HG02623 (cell line): ENCODE data around the gene NINJ2.
A peak's percentile ranks its signal among the peaks of the same experiment; 100 is the strongest.

ENCODE experiments used
- ATAC-seq: cut with Tn5 transposase; IDR thresholded peaks from one replicate; pipeline ENCODE4 v1.9.1; 2021; ENCODE audit warnings: moderate library complexity; ENCODE audit not compliant: unreplicated experiment

Gene NINJ2

DNA sequence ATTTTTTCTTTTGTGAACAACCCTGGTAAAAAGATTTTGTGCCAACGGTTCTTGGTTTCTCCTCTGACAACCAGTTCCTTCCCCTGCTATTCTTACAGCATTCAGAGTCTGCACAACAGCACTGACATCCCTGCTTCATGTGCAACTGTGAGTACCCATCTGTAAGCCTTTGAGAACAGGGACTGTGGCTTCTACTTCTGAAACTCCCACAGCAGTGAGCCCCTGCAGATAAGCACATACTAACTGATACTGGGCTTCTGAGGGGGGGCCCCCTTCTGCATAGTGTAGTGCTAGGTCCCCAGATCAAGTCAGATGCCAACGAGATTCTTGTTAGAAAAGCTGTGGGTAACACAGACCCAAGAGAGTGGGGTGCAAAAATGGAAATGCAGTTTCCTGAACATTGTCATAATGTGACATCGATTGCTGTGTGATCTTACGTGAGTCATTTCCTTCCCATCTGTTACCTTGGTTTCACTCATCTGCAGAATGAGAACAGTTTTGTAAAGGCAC lies 11.1 kb upstream of the NINJ2 start:
- ATAC-seq: peak; percentile 78

DNA sequence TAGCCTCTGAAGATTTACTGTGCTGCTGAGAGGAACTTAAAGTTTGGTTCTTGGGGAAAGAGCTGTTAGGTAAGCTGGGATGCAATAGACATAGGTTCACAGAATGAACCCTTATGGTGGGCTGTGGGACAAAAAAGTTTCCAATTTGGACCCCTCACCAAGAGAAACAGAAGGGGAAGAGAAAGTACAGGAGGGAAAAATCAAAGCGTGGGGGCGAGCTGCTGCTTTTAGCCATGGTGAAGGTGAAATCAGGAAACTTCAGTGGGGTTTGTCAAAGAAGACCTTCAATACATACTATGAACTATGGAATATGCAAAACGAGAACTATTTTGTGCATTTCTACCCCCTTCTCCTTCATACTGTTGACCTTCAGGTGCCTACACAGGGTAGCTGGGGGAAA lies 10.6 kb upstream of the NINJ2 start:
- ATAC-seq: peak; percentile 8

DNA sequence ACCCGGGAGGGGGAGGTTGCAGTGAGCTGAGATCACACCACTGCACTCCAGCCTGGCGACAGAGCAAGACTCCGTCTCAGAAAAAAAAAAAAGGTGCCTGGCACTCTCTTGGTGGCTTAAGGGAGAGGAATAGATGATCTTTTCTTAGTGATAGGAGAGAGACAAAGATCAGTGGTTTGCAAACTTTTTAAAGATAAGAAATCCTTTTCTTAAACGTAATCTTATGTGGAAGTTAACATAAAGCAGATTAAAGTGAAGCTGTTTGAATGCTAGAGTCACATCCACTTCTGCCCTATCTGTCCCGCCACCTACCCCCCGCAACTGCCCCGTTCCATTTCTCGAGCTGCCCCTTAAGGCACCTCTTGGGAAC lies 6.3 kb upstream of the NINJ2 start:
- ATAC-seq: no peak

DNA sequence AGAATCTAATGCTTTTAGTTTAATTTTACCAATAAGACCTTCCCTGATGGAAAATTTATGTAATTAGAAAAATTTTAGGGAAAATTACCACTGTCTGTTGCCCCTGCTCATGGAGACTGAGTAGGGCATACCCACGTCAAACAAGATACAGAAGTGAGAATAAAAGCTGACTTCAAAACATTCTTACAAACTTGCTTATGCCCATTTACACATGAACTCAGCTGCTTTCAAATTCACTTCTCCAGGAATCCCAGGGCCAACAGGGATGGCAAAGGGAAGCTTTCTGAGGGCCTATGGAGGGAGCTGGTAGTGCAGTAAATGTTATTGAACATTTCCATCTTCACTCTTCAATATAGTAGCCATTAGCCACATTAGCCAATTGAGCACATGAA lies 4.8 kb upstream of the NINJ2 start:
- ATAC-seq: no peak

DNA sequence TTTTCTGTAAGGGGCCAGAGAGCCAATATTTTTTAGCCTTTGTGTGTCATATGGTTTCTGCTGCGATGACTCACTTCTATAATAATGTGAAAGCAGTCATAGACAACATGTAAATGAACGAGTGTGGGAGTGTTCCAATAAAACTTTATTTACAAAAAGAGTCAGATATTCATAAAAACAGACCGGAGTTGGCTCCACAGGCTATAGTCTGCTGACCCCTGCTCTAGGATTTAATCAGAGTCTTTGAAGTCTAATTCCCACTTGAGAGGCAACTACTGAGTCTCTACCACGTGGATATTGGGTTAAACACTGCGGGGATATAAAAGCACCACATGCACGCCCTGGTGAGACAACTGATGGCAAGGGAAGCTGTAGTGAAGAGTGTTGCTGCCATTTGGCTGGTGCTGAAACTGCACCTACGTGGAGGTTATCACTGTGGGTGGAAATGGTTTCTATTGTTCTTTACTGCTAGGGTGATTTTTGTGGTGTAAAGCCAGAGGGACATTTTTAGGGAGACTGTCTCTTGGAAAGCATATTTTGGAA lies 3.6 kb upstream of the NINJ2 start:
- ATAC-seq: peak; percentile 39

DNA sequence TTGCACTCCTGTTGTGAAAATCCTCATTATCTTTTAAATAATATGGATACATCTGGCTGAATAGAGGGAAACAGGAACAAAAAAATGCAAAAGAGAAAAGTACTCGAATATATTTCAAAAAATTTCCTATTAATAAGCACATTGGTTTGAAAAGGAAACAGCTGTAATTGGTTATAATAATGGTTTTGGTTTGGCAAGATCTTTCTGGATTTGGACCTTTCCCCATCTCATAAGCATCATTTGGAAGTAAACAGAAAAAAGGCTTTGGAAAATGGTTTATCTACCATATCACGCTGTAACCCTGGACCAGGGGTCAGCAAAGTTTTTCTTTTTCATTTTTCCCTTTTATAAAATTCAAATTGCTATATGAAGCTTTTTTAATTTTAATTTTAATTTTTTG lies 2.8 kb upstream of the NINJ2 start:
- no peak for ATAC-seq

DNA sequence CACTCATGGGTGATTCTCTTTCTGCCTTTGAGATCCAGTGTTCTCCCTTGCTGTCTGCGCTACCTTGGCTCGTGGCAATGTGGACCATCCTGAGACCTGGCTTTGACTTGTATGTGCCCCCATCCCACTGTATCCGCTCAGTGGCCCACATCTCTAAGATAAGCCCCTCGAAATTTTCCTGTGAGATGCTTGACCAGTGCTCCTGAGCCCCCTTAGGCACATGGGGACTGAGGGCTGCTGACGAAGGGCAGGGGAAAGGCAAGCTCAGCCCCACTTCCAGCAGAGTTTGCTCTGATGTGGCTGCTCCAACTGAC lies 1.5 kb upstream of the NINJ2 start:
- ATAC-seq: no peak

DNA sequence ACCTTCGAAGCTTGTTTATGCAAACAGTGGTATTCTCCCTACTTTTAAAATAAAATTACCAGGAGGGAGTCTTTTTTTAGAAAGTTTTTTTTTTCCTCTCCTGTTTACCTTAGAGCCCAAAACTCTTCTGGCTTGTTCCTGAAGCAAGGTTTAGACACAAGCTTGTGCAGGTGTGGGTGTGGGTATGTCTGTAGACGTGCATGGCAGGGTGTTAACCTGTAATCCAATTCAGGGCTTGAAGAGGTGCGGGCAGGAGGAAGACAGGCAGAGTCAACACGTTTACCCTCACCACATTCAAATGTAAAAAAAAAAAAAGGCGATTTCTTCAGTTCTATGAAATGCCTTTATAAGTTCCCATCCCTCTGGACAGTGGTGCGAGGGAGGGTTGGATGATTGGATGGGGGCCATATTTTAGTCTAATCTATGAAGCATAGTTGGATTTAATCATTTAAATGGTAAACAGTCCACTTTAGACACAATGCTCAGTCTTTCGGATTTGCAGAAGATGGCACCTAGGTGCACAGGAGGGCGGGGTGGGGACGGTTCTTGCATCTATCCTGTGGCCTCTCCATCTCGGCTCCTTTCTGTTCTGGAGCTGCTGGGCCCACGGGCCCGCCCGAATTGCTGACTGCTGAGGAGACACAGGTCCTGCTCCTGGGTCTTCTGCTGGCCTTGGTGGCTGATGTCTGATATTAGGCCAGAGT lies 982 bp upstream of the NINJ2 start:
- no peak for ATAC-seq

DNA sequence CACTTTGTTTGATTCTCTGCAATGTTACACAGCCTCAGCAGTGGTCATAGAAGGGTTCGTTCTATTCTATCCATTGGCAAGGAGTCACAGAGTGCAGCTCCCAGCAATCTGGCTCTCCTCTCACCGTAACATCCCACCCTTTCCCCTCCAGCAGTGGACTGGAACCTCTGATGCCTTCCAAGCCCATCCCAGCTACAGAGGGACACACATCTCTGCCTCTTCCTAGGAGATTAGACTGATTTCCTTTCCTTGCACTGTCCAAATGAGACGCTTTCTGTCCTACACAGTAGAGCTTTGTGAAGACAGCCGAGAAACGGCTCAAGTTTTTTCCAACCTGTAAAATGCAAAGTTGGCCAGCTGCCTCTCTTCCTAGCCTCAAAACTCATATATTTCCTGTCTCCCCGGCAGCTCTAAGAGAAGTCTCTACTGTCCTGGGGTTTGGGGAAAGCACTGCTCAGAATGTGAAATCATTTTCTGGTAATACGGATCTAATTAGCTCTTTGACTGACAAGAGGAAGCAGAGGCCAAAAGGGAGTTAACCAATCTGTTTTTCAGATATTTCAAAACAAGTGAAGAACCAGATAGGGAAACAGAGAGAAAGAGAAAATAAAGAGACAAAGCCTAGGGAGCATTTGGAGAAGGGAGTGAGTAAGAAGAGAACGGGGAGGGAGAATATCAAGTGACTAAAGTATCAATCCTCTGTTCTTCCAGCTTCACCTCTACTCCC lies 516 bp downstream of the NINJ2 start:
- no peak for ATAC-seq

DNA sequence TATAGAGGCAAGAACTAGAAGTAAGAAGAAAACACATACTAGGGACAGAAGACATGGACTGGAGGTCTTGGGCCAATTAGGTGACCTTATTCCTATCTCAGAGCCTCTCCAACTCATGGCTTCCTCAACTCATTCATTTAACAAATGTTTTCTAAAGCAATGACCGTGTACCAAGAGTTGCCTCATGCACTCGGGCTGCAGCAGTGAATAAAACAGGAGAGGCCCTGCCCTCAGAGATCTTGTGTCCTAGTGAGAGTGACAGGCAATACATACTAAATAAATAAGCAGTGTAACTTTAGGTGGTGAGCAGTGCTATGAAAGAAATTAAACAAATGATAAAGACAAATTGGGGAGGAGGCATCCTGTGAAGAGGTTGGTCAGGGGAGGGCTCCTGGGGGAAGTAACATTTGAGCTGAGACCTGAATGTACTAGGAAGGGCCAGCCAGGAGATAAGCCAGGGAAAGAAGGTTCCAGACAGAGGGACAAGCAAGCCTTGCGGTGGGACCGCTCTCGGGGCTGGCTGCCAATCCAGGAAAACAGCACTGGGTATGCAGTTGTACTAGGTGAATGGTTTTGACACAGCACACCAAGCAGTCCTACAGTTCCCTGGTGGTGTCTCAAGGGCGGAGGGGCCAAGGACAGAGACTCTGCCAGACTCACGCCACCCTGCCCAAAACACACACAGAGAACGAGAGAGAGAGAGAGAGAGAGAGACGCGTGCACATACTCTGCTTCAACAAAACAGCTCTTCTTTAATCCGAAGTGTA lies 1.3 kb downstream of the NINJ2 start:
- ATAC-seq: no peak

DNA sequence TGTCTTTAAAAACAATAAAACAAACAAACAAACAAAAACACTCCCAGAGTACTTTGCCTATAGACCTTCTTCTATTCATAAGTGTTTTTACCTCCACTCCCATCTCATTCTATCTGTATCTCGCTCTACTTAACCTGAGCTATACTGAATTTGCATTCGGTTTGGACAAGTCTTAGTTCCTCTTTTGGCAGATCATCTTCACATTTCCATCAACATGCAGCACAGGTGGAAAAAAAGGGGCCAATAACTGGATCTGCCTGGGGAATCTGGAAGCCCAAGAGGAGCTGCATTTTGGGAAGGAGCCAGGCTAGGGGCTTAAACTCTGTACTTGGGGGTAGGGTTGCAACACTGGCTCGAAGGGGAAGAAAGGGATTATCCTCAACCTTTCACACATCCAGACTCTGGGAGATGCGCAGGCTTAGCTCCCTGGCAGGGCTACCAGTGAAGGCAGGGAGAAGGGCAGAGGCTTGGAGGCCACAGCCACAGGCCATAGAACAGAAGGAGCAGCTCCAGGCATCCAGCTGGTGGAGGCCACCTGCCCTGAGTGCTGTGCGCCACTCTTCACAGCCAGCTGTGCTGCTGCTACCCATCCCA lies 4.1 kb downstream of the NINJ2 start:
- no peak for ATAC-seq

DNA sequence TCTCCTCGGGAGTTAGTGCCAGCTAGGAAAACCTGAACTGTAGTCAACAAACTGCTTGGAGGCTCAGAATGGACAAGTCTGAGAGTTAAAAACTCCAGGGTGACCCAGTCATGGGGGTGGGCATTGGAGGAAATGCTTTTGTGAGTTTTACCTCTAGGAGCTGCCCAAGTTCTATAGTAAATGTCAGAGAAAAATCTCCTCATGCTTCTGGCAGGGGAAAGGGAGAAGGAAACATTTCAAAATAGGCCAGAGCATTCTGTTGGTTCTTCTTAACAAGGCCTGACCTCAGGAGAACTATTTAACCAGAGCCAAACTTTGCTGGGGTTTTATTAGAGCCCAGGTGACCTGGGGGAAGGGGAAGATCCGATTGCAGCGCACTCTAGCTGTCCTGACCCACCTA lies 12.3 kb downstream of the NINJ2 start:
- no peak for ATAC-seq

DNA sequence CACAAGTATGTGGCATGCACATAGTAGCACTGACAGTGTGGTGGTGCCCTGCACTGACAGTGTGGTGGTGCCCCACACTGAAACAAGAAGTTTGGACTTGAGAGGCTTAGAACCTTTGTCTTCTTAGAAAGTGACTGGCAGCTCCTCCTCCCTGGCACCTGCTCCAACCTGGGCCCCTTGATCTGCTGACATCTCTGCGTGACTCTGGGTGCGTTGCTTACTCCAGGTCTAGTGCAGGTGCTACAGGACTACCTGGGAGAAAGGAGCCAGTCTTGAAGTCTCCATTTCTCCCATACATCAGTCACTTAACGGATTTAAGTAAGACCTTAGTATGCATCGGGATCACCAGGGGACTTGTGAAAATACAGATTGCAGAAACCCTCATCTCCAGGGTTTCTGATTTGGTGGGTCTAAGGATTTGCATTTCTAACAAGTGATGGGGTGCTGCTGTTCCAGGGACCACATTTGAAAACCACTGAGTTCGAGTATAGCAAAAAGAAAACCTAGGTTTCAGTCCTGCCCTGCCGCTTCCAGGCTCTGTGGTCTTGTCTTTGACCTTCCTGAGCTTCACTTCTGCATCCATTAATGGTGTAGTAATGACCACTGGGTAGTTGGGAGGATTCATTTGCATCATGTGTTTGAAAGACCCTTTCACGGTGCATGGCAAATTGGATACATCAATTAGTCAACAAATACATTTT lies 15.7 kb downstream of the NINJ2 start:
- ATAC-seq: no peak

DNA sequence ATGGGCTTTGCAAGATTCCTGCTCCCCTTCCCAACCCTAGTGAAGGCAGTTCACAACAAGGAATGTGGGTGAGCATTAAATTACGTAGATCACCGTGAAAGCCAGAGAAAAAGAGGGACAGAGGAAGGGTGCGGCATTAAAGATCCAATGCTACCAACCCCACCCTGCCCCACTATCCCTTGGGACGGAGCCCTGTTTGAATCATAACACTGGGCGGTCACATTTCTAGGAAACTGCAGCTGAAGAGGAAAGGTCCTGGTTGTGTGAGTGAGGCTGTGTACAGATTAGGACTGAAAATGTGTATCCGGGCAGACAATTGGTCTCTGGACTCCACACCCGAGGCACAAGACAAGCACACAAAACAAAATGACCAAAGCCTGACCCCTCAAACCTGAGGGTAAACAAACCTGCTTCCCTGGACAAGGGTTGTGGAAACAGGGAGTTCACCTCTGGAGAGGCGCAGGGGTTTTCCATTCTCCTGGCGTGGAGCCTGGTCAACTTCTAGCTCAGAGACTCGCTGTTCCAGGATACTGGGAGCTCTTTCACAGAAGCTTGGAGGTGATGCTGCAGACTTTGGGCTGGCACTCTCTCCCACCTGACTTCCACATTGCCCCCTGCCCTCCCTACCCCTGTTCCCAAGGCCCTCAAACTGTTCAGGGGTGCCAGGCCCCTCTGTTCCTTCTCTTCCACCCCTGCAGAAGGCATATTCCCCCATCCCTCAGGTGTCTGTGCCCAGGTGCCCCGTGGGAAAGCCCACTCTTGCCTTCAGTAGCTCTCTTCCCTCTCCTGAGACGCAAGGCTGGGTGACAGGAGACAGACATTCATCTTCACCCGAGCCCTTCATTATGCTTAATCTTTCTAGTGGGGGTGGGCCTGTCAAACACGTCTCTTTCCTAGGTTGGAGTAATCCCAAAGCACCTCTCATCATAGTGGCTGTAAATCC lies 16.5 kb downstream of the NINJ2 start:
- no peak for ATAC-seq

DNA sequence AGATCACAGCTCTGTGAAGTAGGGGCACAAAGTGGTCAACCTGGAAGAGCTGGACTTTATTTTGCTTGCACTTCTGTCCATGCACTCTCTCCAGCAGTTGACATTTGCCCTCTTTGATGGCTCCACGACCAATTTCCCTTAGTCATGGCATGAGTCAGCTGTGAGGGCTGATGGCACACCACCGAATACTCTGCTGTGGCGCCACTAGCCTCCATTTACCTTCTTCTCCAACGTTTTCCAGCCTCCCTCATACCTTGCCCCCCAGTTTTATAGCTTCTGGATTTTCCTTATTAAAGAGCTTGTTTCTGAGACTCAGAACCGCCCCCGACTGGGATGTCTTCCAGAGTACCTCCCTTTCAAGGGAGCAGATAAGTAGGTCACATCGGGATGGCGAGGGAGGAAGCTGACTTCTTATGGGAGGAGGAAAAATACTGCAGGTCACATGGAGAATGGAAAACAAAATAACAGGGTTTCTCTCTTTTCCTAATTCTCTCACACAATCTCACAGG lies 17.6 kb downstream of the NINJ2 start:
- no peak for ATAC-seq

DNA sequence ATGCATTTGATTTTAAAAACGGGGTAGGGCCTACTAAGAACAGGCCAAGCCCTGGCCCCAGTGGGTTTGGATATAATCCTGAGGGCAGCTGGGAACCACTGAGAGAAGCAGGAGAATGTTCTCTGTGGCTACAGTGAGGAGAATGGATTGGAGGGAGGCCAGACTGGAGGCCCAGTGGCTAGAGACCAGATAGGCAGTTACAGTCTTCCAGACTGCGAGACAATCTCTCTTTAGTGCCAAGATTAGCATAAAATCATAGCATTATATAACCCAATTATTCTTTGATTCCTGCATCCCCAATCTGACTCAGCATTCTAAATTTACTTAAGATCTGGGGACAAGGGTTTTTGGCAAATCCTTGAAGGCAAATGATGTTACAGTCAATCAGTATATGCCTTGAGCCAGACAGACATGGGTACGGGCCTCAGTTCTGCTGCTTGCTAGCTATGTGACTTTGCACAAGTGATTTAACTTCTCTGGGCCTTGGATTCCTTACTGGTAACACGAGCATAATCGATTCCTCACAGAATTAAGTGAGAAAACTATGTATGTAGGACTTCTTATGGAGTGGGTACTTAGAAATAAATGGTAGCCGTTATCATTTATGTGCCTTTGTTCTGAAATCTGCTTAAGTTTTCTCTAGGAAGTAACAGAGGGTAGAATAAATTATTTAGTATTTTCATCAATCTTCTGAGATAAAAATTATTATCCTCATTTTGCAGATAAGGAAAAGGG lies 18.3 kb downstream of the NINJ2 start:
- ATAC-seq: no peak

DNA sequence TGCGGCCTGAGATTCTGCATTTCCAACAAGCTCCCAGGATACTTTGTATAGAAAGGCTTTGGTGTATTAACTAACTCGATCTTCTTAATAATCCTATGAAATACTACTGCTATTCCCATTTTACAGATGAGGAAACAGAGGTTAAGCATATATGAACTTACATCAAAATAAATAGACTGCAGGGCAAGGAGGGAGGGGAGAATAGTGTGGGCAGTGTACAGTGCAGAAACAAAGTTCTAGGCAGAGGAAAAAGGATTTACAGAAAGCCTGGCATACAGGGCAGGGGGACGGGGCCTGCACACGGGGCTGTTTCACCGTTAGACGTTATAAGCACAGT lies 19.0 kb downstream of the NINJ2 start:
- no peak for ATAC-seq

DNA sequence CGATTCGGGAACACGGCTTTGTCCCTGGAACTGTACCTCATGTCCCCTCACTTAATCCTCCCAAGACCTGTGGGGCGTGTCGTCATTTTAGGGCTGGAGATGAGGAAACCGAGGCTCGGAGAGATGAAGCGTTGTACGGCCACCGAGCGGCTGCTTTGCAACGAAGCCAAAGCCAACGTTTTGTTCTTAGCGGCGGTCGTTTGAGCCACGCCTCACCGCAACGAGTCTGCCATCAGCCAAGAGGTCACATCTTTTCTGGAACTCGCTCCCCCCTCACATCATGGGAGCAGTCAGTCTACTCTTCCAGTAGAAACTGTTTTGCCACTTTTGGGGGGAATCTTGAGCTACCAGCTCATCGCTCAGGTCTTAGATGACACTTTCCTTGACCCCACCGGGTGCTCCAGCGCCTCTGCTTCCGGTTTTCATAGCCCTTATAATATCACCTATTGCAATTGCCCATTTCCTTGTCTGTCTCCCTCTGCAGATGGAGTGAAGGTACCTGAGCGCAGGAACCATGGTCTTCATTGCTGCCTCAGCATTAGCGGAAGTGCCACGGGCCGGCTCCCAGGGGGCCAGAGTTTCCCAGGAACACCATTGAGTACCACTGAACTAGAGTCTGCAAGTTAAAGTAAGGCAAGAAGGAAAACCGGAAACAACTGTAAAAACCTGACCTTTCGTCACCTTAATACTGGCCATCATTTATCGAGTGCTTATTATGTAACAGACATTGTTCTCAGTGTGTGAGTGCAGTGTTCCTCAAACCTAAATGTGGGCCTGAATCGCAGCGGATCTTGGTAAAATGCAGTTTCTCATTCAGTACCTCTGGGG lies 19.6 kb downstream of the NINJ2 start:
- no peak for ATAC-seq
